Measurements from ENCODE around the gene MYO6.

Gene MYO6

DNA sequence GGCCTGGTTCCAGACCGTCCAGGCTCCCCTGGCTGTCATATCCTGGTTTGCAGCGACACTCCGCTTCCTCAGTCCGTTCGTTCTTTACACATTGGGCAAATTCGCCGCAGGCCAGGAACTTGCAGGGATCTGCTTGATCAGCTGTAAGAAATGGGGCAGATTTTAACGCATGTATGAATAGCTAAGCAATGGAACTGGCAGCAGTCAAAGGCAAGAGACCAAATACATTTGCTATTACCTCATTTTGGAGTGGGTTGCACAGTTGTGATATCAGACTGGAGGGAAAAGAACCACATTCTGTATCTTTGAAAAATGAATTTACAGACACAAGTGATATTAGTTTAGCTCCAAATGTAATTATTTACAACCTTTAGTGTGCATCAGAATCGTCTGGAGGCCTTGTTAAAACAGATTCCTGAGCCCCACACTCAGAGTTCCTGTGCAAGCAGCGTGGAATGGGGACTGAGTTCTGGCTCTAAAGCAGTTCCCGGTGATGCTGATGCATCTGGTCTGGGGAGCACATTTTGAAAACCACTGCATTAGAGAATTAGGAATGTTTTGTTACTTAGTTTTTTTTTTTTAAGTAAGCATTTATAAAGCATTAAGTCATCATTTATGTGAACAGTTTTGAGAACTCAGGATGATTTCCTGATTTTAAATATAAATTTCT, 182.1 kb downstream of the MYO6 start:
- H3K27ac ChIP-seq (ENCODE audit: low read depth, low read length) = no peak overlapping the region
- H3K9ac ChIP-seq (ENCODE audit: low read length) = no peak overlapping the region
- peaks cover 12% of the 10 kb centered on the region; the same call in 1 of the 2 replicates for H3K4me1 ChIP-seq (ENCODE audit: control insufficient read depth, insufficient read depth, low read length)
- no peaks in the 10 kb centered on the region for H3K36me3 ChIP-seq (ENCODE audit: control insufficient read depth, insufficient read depth, low read length)
- peaks cover 6% of the 10 kb centered on the region for H3K27me3 ChIP-seq (ENCODE audit: control insufficient read depth, insufficient read depth, low read length)
- H3K4me3 ChIP-seq (ENCODE audit: low read depth, low read length) = no peak overlapping the region
- no peaks in the 10 kb centered on the region for H3K9me3 ChIP-seq (ENCODE audit: control insufficient read depth, insufficient read depth, low read depth, low read length)

DNA sequence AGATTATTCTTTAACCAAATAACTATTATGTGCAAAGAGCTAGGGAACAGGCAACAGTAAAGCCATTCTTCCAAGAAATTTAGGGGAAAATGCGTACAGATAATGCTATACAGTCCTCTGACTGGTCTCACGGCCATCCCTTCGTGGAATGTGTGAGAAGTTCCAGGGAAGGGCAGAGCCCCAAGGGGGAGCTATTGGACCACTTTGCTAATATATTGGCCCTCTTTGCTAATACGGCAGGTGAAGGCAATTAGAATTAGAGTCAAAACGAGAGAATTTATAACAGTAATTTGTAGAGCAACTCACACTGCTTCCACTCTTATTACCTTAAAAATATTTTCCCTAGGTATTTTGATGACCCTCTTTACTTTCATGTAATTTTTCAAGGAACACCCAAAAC, 183.0 kb downstream of the MYO6 start:
- H3K27me3 ChIP-seq (ENCODE audit: control insufficient read depth, insufficient read depth, low read length) = peaks cover 15% of the 10 kb centered on the region
- H3K9ac ChIP-seq (ENCODE audit: low read length) = no peak overlapping the region
- H3K4me1 ChIP-seq (ENCODE audit: control insufficient read depth, insufficient read depth, low read length) = peaks cover 12% of the 10 kb centered on the region; the same call in 1 of the 2 replicates
- no peaks in the 10 kb centered on the region for H3K36me3 ChIP-seq (ENCODE audit: control insufficient read depth, insufficient read depth, low read length)
- H3K4me3 ChIP-seq (ENCODE audit: low read depth, low read length) = no peak overlapping the region
- no peak overlapping the region for H3K27ac ChIP-seq (ENCODE audit: low read depth, low read length)
- no peaks in the 10 kb centered on the region for H3K9me3 ChIP-seq (ENCODE audit: control insufficient read depth, insufficient read depth, low read depth, low read length)

DNA sequence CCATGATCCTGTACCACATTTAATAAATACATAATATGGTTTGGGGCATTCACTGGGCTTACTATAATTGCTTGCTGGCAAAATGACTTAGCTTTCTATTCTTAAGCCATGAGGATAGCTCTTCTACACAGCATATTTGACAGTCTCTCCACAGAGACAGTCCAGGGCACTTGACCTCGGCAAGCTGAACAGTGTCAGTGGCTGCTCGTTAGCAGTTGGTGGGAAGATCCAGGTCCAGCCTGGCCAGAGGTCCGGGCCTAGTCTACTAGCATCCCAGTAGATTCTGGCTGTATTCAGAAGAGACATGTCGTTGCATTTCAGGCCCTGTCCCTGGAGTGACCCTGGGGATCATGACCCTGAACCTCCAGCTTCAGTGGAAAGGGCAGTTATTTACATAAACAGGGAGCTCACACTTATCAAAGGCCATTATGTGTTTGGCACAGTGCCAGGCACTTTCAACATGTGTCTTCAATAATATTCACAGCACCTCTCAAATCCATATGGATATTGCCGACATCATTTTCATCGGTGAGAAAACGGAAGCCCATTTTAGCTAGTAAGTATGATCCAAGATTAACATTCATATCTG, 184.4 kb downstream of the MYO6 start:
- Histone ChIP-seq H3K4me1 (ENCODE audit: control insufficient read depth, insufficient read depth, low read length) (peaks cover 12% of the 10 kb centered on the region; the same call in 1 of the 2 replicates), H3K9ac (ENCODE audit: low read length) (no peak overlapping the region), H3K4me3 (ENCODE audit: low read depth, low read length) (no peak overlapping the region), H3K27me3 (ENCODE audit: control insufficient read depth, insufficient read depth, low read length) (peaks cover 16% of the 10 kb centered on the region), H3K9me3 (ENCODE audit: control insufficient read depth, insufficient read depth, low read depth, low read length) (no peaks in the 10 kb centered on the region), H3K27ac (ENCODE audit: low read depth, low read length) (no peak overlapping the region), H3K36me3 (ENCODE audit: control insufficient read depth, insufficient read depth, low read length) (no peaks in the 10 kb centered on the region)

DNA sequence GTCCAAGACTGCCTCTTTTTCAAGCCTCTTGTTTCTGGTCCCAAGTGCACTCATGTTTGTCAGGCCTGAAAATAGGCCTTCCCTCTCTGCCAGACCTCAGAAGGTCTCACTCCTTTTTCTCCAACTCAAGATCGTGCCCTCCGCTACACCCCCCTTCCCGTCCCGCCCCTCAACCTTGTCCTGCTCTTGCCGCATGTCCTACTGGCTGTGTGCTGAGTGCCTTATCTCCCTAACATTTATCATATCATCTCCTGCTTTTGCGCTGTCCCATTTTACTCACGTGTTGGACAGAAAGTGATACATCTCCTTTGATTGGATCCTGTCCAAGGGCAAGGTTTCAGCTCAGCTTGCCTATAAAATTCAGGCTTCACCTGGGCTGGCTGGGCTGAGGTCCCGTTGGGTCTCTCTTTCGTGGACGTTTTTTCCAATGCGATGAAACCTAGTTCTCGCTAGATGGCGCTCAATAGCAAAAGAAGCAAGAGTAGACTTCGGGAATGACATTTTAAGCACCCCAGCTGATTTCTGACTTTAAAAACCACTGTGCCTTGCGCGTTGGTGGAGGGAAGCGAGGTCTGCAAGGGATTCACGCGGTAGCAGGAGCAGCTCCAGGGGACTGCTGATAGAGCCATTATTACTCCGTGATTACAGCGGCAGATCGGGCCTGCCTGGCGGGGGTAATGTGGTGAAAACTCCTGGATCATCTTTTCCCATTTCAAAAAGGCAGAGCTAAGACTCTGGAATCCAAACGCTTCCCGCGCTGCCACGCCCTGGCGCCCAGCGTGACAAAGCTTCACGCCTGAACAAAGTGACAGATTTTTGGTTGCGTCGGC, 185.8 kb downstream of the MYO6 start:
- peaks cover 16% of the 10 kb centered on the region for H3K27me3 ChIP-seq (ENCODE audit: control insufficient read depth, insufficient read depth, low read length)
- H3K4me3 ChIP-seq (ENCODE audit: low read depth, low read length) = peak overlapping the region; percentile 53
- peak overlapping the region; percentile 18 for H3K9ac ChIP-seq (ENCODE audit: low read length)
- peaks cover 12% of the 10 kb centered on the region; the same call in 1 of the 2 replicates for H3K4me1 ChIP-seq (ENCODE audit: control insufficient read depth, insufficient read depth, low read length)
- H3K27ac ChIP-seq (ENCODE audit: low read depth, low read length) = no peak overlapping the region
- no peaks in the 10 kb centered on the region for H3K36me3 ChIP-seq (ENCODE audit: control insufficient read depth, insufficient read depth, low read length)
- H3K9me3 ChIP-seq (ENCODE audit: control insufficient read depth, insufficient read depth, low read depth, low read length) = no peaks in the 10 kb centered on the region

DNA sequence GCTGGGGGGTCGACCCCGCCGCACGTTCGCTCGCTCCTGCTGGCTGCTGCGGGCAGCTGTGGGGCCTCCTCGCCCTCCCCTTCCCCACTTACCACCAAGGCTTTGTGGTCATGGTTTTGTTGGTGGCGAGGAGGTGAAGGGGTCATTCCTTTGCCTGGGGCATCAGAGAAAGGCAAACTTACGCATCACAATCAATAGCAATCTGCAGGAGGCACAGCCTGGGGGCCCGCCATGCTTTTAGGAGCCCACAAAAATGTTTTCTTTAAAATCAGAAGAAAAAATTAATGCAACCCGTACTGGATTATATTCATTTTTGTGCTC, 186.4 kb downstream of the MYO6 start:
- Histone ChIP-seq H3K27me3 (ENCODE audit: control insufficient read depth, insufficient read depth, low read length) (peaks cover 16% of the 10 kb centered on the region), H3K9me3 (ENCODE audit: control insufficient read depth, insufficient read depth, low read depth, low read length) (no peaks in the 10 kb centered on the region), H3K4me1 (ENCODE audit: control insufficient read depth, insufficient read depth, low read length) (peaks cover 12% of the 10 kb centered on the region; the same call in 1 of the 2 replicates), H3K4me3 (ENCODE audit: low read depth, low read length) (peak overlapping the region; percentile 53), H3K36me3 (ENCODE audit: control insufficient read depth, insufficient read depth, low read length) (no peaks in the 10 kb centered on the region), H3K27ac (ENCODE audit: low read depth, low read length) (no peak overlapping the region), H3K9ac (ENCODE audit: low read length) (peak overlapping the region; percentile 5)

DNA sequence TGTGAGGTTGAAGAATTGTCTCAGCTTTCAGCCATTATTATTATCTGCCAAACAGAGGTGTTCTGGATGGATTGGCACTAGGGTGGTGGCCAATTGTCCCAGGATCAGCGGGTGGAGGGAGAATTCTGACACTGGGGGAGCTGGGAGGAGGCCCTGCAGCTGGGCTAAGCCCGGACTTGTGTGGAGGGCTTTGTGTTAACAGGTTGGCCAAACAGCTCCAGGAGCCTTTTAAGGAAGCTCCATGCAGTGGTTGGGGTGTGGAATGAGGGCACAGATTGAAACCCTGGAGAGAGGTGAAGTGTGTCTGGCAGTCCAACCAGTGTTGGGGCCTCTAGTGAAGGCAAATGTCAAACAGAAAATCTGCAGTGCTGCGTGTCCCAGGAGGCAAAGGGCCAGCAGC, 187.6 kb downstream of the MYO6 start:
- H3K27me3 ChIP-seq (ENCODE audit: control insufficient read depth, insufficient read depth, low read length) = peaks cover 23% of the 10 kb centered on the region
- no peak overlapping the region for H3K4me3 ChIP-seq (ENCODE audit: low read depth, low read length)
- no peaks in the 10 kb centered on the region for H3K9me3 ChIP-seq (ENCODE audit: control insufficient read depth, insufficient read depth, low read depth, low read length)
- no peaks in the 10 kb centered on the region for H3K36me3 ChIP-seq (ENCODE audit: control insufficient read depth, insufficient read depth, low read length)
- H3K27ac ChIP-seq (ENCODE audit: low read depth, low read length) = no peak overlapping the region
- no peak overlapping the region for H3K9ac ChIP-seq (ENCODE audit: low read length)
- peaks cover 12% of the 10 kb centered on the region; the same call in 1 of the 2 replicates for H3K4me1 ChIP-seq (ENCODE audit: control insufficient read depth, insufficient read depth, low read length)

DNA sequence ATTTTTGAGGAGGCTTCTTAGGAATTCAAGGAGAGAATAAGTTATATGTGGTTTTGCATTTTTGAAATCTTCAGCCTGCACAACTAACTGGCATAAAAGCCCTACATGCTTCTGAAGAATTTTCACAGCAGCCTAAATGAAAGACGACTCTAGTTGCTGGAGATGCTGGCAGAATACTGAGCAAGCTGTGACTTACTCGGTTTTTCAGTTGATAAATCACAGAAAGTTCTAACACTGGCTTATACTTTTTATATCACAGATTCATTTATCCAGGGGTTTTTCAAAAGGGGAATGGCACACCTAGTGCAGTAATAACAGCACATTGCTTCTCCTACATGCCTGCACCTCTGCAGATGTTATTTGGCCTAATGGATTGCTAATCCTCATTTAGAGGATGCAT, 188.8 kb downstream of the MYO6 start:
- H3K9me3 ChIP-seq (ENCODE audit: control insufficient read depth, insufficient read depth, low read depth, low read length) = no peaks in the 10 kb centered on the region
- H3K27ac ChIP-seq (ENCODE audit: low read depth, low read length) = no peak overlapping the region
- no peak overlapping the region for H3K4me3 ChIP-seq (ENCODE audit: low read depth, low read length)
- no peaks in the 10 kb centered on the region for H3K36me3 ChIP-seq (ENCODE audit: control insufficient read depth, insufficient read depth, low read length)
- peaks cover 12% of the 10 kb centered on the region; the same call in 1 of the 2 replicates for H3K4me1 ChIP-seq (ENCODE audit: control insufficient read depth, insufficient read depth, low read length)
- peaks cover 29% of the 10 kb centered on the region for H3K27me3 ChIP-seq (ENCODE audit: control insufficient read depth, insufficient read depth, low read length)
- no peak overlapping the region for H3K9ac ChIP-seq (ENCODE audit: low read length)

DNA sequence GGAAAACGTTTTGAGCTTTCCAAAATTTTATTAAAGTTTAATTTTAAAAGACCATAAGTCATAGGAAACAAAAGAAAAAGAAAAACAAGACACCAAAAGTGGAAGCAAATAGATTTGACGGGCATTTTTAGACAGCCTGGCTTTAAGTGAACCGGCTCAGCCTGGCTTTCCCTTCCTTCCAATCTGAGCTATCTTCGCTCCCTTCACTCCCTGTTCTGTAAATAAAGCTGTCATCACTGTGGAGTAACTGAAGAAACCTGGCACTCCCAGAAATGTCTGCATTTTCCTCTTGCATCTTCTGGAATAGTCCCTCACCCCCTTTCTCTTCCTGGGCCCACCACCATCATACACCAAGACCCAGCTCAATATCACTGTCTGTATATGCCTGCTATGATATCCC, 191.5 kb downstream of the MYO6 start:
- no peak overlapping the region for H3K4me3 ChIP-seq (ENCODE audit: low read depth, low read length)
- H3K9me3 ChIP-seq (ENCODE audit: control insufficient read depth, insufficient read depth, low read depth, low read length) = no peaks in the 10 kb centered on the region
- peaks cover 5% of the 10 kb centered on the region for H3K4me1 ChIP-seq (ENCODE audit: control insufficient read depth, insufficient read depth, low read length)
- H3K27ac ChIP-seq (ENCODE audit: low read depth, low read length) = no peak overlapping the region
- no peaks in the 10 kb centered on the region for H3K36me3 ChIP-seq (ENCODE audit: control insufficient read depth, insufficient read depth, low read length)
- peaks cover 50% of the 10 kb centered on the region for H3K27me3 ChIP-seq (ENCODE audit: control insufficient read depth, insufficient read depth, low read length)
- H3K9ac ChIP-seq (ENCODE audit: low read length) = no peak overlapping the region

DNA sequence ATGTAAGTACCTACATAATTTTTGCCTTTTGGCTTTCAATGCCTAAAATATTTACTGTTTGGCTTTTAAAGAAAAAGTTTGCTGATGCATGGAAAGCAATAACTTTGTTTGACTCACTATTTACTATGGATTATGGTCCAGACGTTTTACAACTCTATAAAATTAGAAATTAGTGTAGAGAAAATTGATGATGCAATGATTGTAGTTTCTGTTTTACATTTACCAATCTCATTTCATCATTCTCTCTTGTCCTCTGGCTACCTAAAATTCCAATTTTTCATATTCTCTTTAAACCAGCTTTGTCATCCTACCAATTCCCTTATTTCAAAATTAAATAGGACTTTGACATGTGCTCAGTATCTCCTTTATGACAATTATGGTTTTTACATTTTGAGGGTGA, 192.5 kb downstream of the MYO6 start:
- Histone ChIP-seq H3K9me3 (ENCODE audit: control insufficient read depth, insufficient read depth, low read depth, low read length) (no peaks in the 10 kb centered on the region), H3K9ac (ENCODE audit: low read length) (no peak overlapping the region), H3K4me3 (ENCODE audit: low read depth, low read length) (no peak overlapping the region), H3K36me3 (ENCODE audit: control insufficient read depth, insufficient read depth, low read length) (no peaks in the 10 kb centered on the region), H3K4me1 (ENCODE audit: control insufficient read depth, insufficient read depth, low read length) (peaks cover 10% of the 10 kb centered on the region), H3K27me3 (ENCODE audit: control insufficient read depth, insufficient read depth, low read length) (peaks cover 40% of the 10 kb centered on the region), H3K27ac (ENCODE audit: low read depth, low read length) (no peak overlapping the region)

DNA sequence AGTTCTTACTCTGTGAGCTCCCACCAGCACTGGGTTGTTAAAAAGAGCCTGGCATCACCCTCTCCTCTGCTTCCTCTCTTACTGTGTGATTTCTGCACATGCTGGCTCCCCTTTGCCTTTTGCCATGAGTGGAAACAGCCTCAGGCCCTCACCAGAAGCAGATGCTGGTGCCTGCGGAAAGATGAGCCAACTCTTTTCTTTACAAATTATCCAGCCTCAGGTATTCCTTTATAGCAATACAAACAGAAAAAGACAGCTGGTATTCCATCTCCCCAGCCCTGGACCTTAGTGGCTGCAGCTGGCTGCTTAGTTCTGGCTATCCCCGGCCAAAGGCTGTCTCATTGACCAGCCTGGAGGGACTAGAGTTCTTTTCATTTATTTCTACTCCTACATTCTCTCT, 194.3 kb downstream of the MYO6 start:
- H3K9me3 ChIP-seq (ENCODE audit: control insufficient read depth, insufficient read depth, low read depth, low read length) = no peaks in the 10 kb centered on the region
- no peak overlapping the region for H3K9ac ChIP-seq (ENCODE audit: low read length)
- no peak overlapping the region for H3K27ac ChIP-seq (ENCODE audit: low read depth, low read length)
- H3K4me1 ChIP-seq (ENCODE audit: control insufficient read depth, insufficient read depth, low read length) = peaks cover 13% of the 10 kb centered on the region
- no peaks in the 10 kb centered on the region for H3K36me3 ChIP-seq (ENCODE audit: control insufficient read depth, insufficient read depth, low read length)
- peaks cover 36% of the 10 kb centered on the region for H3K27me3 ChIP-seq (ENCODE audit: control insufficient read depth, insufficient read depth, low read length)
- no peak overlapping the region for H3K4me3 ChIP-seq (ENCODE audit: low read depth, low read length)
